Endometrial microvascular endothelial cells (primary cell): ENCODE results near the gene BID. TPM values are rescaled to one million over a fixed set of nuclear protein-coding genes. Genes with fewer than 3 reads are reported as not detected.

Source experiments
- in situ Hi-C: cut with HindIII; loops from 2 replicates; pipeline ENCODE4 v1.10.0; 2017; ENCODE audit warnings: low sequenced_read_pairs, low pct_unique_long_range_greater_than_20kb; ENCODE audit errors: inconsistent ontology term
- total RNA-seq: library from RNA; depleted of rRNA; stranded (reverse); fragments of >200 nt; gene quantifications from one replicate; pipeline ENCODE4 v1.2.3, GENCODE V29; 2015; ENCODE audit errors: inconsistent ontology term

BID gene
- total RNA-seq, 1 donor from 2014 or later = 117 TPM

DNA sequence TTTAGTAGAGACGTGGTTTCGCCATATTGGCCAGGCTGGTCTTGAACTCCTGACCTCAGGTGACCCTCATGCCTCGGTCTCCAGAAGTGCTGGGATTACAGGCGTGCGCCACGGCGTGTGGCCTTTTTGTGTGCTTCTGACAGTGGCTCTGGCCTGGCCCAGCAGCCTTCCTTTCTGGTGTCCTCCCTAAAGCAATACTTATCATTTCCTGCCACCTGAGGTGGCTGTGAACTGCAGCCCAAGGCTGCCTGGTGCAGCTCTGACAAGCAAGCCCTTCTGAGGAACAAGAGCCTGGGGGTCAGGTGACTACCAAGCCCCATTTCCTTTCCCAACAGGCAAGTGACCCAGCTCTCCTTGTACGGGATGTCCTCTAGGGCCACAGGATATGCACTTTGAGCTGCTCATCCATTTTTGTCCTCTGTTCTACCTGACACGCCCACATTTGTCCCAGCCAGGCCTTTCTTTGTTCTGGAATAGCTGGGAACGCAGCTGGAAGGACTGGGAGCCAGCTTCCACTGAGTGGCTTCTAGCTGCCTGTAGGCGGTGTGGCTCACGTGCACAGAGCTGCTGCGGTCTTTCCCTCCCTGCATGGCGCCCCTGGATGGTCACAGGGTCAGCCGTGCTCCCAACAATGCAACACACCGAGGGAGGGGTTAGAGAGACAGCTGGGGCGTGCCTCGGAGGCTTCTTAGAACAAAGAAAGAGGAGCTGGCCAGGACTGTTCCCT is 12.3 kb upstream of the BID start:
- in situ Hi-C loops = no loop called here

DNA sequence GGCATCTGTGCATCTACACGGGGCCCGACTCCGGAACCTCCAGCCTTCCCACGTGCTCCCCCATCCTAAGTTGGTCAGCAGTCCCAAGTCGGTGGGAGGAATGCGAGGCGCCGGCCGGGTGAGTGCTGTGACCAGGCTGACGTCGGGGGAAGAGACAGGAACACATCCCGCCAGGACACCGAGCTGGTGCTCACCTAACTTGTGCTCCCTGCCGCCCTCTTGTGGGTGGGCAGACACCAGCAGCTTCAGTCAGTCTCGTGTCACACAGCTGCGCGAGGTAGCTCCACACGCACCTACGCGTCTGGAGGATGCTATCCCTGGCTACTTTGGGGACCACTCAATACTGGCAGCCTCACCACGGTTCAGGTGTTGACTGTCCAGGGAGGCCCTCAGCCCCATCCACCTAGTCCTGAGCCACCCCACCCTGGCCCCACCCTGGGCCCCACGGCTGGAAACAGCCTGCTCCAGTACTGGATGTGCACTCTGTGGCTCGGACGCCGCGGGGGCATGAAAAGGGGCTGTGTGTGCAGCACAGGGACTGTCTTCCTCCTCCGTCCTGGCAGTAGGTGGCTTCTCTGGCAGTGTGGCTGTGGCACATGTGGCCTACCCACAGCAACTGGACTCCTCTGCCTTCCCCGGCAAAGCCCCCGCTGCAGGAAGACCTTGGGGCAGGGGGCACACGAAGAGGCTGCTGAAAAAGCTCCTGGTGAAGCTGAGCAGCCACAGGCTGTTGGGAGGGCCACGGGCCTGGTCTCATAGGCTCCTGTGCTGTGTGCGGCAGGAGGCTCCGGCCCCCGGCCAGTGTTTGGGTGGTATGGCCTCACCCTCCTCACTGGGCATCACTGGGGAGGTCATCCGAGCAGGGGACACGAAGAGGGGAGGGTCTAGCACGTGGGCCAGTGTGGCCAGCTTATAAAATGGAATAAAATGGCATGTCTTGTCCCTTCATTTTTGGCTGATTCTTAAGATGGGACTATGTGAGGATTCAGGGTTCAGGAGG is 11.2 kb upstream of the BID start:
- in situ Hi-C loops = no loop called here

DNA sequence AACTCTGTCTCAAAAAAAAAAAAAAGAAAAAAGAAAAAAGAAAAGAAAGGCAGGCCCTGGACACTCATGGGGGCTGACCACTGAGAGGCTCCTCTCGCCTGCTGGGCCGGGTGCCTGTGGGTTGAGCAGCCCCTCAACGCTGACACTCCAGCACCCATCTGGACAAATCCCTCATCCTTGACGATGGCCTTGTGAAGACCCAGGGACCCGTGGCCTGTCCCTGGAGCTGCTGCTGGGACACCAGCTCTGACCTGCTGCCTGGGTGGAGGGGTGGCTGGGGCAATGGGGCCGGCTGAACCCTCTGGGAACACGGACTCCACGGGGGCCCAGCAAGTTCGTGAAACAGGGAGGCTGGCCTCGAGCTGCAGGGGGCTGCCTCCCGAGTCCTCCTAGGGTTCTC is 10.5 kb upstream of the BID start:
- in situ Hi-C loops = no loop called here

DNA sequence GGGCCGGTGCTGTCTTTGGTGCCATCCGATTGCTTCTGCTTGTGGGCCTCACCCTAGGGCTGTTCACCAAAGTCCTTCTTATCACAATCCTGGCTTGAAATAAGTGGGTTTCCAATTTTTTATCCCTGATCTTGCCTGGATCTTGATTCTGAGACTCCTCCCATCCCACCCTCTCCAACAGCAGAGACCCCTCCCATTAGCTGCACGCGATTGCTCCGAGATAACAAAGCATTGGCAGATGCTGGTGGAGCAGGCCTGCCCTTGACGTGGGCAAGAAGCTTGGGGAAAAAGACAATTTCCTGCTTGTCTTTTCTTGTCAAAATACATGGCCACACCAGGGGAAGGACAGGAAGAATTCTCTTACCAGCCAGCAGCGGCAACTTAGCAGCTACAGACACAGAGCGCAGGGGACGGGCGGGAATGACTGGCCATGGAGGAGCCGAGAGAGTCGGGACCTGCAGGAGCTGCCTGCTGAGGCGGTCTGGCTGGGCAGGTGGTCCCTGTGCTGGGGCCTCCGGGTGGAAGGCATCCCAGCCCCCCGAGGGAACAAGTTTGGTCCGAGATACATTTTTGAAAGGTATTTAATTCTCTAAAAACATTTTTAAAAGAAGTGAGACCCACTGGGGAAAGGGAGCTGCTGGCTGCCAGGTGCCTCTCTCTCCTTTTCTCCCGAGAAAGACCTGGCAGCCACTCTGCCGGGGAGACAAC is 9.7 kb upstream of the BID start:
- in situ Hi-C loops = no loop called here

DNA sequence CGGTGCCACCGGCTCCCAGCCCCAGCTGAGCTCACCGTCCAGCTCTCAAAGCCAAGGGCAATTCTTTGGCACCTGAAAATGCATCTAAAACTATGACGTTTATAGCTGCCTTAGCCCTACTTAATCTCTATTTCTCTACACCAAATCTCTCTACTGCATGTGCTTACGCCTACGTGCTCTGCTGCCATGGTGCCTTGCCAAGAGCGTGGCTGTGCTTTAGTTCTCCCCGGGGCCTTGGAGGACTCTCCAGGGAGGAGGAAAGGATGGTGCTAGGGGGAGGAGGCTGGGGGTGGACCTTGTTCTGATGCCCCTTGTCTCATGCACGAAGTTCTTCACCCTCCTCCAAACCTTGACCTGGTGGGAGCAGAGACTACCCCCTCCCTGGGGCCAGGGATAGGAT is 9.0 kb upstream of the BID start:
- in situ Hi-C loops = no loop called here

DNA sequence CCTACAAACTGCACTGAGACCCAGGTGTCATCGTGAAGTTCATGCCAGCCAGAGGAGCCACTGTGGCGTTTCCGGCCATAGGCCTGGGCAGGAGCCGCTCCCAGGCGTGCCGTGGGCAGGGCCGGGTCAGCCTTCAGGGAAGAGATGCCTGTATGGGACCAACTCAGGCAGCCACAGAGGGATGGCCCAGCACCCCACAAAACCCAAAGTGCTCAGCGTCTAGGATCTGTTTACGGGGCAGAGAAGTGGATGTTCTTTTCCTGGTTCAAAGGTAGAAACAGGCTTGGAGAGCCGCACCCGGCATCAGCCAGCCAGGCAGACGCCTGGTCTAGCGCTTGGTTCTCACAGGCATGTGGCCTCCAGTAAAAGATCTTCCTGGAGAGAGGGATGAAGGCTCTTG is 8.4 kb upstream of the BID start:
- in situ Hi-C loops = no loop called here

DNA sequence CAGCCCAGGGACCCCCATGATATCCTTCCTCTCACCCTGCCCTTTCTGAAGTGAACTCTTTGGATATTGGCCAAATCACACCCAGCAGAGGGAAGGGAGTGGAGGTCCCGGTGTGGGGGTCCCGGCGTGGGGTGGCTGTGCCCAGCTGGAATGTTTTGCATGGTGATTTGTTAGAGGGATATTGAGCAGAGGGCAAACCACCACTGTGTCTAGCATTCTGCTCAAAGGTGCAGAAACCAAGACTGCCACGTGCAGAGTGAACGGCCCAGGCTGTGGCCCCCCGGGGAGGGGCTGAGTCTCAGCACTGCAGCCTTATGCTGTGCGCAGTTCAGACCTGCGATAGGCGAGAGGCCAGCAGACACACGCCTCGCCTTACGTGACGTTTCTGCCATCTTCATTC is 7.9 kb upstream of the BID start:
- in situ Hi-C loops = no loop called here

DNA sequence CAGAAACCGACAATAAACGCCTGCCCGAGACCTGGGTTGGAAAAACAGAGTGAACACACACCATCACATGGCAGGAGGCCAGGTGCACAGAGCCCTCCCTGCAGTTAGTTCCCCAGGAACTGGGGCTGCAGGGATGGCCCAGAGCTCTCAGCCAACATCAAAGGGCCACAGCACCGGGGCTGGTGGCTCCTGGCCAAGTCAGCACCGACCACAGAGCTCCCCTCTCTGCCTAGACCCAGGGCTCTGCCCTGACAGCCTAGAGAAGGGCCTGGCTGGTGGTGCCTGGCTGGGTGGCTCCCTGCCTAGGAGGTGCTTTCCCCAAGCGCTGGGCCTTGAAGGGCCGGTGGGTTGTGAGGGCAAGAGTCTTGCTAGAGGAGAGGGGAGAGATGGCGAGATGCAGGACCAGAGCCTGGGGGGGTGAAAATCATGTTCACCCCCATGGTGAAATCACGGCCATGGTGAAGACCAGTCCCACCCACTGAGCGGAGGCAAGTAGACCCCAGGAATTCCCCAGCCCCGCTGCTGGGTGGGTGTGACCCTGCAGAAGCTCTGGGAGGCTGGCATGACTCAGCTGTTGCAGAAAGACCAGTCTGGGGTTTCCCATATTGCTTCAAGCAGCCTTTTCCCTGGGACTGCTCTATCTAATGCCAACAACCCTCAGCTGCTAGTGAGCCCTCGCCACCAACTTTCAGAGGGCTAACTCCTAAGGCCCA is 7.2 kb upstream of the BID start:
- in situ Hi-C loops = no loop called here

DNA sequence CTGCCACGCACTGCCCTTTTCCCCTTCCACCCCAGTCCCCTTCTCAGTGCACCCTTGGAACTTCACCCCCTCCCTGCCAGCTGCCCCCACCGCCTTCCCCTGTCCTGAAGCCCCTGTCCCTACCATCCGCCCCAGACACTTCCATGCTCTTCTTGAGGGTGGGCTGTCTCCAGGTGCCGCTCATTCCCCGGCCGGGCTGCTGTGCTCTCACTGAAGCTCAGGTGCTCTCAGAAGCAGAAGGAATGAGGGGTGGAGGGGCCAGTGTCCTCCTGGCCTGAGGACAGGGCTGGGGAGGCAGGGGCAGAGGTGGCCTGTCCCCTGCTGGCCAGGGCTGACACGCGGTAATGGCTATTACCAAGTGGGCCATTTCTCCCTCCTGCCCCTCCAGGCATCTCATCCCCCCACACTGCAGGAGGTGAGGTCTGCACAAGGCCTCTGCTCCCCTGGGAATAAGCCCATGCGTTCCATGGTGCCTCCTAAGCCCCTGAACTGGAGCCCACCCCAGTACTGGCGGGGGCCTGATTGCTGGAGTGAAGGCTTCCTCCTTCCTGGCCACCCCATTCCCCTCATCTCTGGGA is 6.6 kb upstream of the BID start:
- in situ Hi-C loops = no loop called here

DNA sequence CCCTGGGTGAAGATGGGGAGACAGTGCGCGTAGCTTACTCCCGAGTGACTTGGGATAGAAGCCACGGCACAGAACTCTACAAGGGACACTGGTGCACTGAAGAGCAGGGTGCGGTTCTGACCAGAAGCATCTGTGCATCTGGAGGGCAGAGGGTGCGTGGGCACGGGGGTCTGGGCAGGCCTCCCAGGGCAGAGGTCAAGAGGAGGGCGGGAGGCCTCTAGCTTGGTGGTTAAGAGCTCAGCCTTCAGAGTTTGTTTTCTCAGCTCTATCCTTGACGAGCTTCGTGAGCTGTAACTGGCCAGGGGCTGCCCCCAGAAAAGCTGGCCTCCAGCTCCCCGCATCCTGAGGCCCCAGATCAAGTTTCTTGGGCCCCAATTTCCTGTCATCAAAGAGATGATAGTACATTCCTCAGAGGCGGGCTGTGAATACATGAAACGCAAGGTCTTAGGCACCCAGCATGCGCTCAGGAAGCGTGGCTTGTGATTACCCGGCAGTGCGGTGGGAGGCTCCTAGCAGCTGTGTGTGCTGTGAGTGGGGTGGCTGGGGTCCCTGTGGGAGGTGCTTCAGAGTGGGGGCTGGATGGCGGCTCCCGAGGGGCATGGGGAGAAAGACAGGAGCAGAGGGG is 6.0 kb upstream of the BID start:
- in situ Hi-C loops = no loop called here

DNA sequence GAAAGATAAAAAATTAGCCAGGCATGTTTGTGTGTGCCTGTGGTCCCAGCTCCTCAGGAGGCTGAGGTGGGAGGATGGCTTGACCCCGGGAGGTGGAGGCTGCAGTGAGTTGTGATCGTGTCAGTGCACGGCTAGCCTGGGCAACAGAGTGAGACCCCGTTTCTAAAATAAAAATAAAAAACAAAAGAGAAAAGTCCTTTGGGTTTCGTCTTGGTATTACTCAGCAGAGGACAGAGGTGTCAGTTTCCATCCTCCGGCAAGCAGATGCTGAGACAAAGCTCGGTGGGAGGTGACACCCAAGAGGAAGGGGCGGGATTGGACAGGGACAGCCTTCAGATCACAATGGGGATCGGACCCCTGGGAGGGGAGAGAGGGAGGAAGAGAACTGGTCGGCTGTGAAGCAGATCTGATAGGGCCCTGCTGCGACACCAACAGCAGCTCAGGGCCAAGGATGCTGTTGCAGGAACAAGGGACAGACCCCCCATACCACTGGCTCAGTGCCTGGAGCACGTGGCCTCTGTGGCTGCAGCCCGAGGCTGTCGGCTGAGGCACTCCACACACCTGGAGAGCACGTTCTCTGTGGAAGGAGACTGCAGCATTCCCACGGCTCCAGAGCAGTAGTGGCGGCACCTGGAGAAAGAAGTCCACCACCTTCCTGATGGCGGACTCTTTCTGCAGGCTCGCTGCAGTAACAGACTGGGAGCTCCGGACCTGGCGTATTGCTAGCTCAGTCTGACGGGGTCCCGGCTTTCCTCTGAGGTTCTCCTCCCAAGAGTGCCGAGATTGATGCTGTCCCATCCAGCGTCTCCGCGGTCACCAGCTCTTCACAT is 5.2 kb upstream of the BID start:
- in situ Hi-C loops = no loop called here

DNA sequence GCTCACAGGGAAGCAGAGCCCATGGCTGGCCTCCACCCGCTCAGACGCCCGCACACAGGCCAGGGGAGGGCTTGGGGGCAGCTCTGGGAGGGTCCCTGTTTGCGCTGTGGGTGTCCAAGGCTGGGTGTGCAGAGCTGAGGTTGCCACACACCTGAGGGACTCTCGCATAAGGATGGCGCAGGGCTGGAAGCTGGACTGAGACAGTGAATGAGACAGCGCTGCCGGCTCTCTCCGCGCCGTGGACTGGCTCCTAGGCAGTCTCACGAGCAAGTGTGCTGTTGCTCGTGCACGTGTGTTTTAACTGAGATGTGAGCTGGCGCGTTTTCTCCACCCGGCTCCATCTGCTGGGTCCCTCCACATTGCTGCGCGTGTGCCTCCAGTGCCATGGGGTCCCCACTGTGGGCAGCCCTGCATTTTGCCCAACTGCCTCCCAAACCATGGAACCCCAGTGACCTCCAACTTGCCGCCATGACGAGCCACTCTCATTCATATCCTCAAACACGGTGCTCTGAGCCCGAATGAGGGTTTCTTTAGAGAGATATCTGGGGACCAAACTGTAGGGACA is 4.2 kb upstream of the BID start:
- in situ Hi-C loops = no loop called here

DNA sequence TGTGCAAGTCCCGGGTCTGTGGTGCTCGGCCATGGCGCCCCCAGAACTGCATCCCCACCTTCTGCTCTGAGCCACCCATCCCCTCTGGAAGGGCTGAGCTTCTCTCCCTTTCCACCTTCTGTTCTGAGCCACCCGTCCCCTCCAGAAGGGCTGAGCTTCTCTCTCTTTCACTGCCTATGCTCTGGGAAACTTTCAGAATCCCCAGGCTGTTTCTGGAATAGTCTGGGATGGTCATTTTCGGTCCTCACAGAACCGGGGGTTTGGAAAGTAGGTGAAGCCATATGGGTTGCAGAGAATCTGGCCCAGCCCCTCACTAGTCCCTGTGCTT is 3.4 kb upstream of the BID start:
- in situ Hi-C loops = no loop called here

DNA sequence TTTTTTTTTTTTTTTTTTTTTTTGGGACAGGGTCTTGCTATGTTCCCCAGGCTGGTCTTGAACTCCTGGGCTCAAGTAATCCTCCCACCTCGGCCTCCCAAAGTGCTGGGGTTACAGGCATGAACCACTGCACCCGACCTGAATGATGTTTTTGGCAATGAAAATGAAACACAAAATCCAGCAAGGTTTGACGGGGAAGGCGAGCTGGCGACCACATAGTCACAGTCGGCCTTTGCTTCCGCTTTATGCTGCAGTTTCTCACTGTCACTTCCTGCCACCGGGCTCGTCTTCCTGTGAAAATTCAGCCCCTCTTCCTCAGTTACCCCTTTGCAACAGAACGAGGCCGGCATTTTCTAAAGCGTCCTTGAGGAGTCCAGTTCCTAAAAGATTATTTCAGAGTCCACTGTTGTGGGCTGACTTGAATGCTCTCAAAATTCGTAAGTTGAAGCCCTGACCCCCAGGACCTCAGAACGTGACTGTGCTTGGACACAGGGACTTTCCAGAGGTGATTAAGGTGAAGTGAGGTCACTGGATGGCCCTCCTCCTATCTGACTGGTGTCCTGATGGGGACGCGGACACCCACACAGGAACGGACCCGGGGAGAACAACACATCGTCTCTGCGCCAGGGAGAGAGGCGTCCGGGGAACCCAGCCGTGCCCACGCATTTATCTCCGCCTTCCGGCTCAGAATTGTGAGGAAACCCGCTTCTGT is 2.9 kb upstream of the BID start:
- in situ Hi-C loops = no loop called here

DNA sequence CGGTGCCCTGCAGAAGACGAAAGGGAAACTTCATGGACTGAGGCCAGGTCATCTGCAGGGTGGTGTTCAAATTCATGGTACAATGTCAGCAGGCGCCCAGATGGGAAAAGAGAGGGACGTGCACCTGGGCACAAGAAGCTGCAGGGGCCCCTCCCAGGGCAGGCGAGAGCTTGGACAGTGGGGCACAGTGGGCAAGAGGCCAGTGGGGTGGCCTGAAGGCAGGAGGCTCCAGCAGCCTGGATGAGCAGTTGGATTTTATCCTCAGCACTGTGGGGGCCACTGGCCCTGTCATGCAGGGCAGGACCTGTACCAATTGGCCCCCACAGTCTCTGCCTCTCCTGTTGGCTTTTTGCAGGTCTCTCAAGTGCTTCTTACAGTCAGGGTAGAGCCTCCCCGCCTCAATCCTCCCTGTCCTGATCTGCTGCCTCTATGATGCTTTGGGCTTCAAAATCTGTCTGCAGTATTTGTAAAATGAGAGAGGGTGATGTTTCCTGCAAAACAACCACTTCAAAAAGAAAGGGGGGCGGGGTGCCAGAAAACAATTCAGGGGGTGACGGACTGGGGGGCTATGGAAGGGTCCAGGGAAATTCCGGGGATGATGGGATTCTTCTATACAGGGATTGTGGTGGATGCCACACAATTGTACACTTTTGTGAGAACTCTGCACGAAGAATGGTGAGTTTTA is 1.7 kb upstream of the BID start:
- in situ Hi-C loops = no loop called here
